HG03066 (cell line): ENCODE results near the gene JMJD6.
"Not testable (repeated sequence)": the region's sequence is repeated elsewhere in the genome, so short reads cannot be mapped to it uniquely, and the experiment has no call there.

Source experiments
- ATAC-seq: cut with Tn5 transposase; IDR thresholded peaks from one replicate; pipeline ENCODE4 v1.9.1; 2021; ENCODE audit warnings: low read depth; ENCODE audit not compliant: unreplicated experiment

JMJD6 gene

GRCh38 chr17:76737082-76737675, 10.8 kb upstream of the JMJD6 start, which contains the start of gene SRSF2:
Gene SRSF2, minus strand, starts transcription at chr17:76737331. Its CDS starts 171 bp downstream, at chr17:76737160.
- peak; percentile 54 for ATAC-seq

GRCh38 chr17:76736349-76737081, 10.1 kb upstream of the JMJD6 start:
- ATAC-seq, result peak; percentile 4

GRCh38 chr17:76735586-76736348, 9.4 kb upstream of the JMJD6 start:
- no peak for ATAC-seq

GRCh38 chr17:76735006-76735405, 8.6 kb upstream of the JMJD6 start:
- no peak for ATAC-seq

- no peak for ATAC-seq
Measured at GRCh38 chr17:76734080-76734840, 7.9 kb upstream of the JMJD6 start.

- no peak for ATAC-seq
Measured at GRCh38 chr17:76733618-76733957, 7.2 kb upstream of the JMJD6 start.

GRCh38 chr17:76732734-76733617, 6.6 kb upstream of the JMJD6 start:
- no peak for ATAC-seq

- not testable (repeated sequence) for ATAC-seq
Measured at GRCh38 chr17:76731800-76732733, 5.7 kb upstream of the JMJD6 start.

- ATAC-seq, result no peak
Measured at GRCh38 chr17:76727745-76728456, 1.5 kb upstream of the JMJD6 start.

GRCh38 chr17:76726776-76727718, 641 bp upstream of the JMJD6 start, which contains the start of gene METTL23:
Gene METTL23, plus strand, starts transcription at chr17:76726839. Its CDS starts 2,872 bp downstream, at chr17:76729711.
- peak; percentile 47 for ATAC-seq

GRCh38 chr17:76725580-76726230, 701 bp downstream of the JMJD6 start:
- no peak for ATAC-seq

GRCh38 chr17:76723812-76724211, 2.6 kb downstream of the JMJD6 start:
- ATAC-seq, result no peak

- ATAC-seq, result not testable (repeated sequence)
Measured at GRCh38 chr17:76722977-76723376, 3.4 kb downstream of the JMJD6 start.

- no peak for ATAC-seq
Measured at GRCh38 chr17:76722279-76722678, 4.1 kb downstream of the JMJD6 start.

GRCh38 chr17:76721463-76721862, 4.9 kb downstream of the JMJD6 start:
- no peak for ATAC-seq

GRCh38 chr17:76720941-76721340, 5.5 kb downstream of the JMJD6 start:
- no peak for ATAC-seq
